Activated B cell treated with CpG ODN at 0.5 μM for 24 hours (primary cell): Measurements from ENCODE around the gene DNAJC1. TPM values are rescaled to one million over a fixed set of nuclear protein-coding genes. Genes with fewer than 3 reads are reported as not detected.

ENCODE experiments used
- ATAC-seq: fragments of 200-7000 bp; cut with Tn5 transposase; one replicate; pipeline ENCODE4 v1.10.0; 2021; ENCODE audit warnings: low read depth, mild to moderate bottlenecking, moderate library complexity
- CTCF ChIA-PET: fragments of 350-600 bp; sonication (Branson Sonifier 250); formaldehyde crosslinking; loops from one replicate; lab custom pipeline; 2021; ENCODE audit warnings: antibody characterized with exemption; lab: Charles Lee
- POLR2A ChIA-PET: fragments of 350-600 bp; sonication (Branson Sonifier 250); formaldehyde crosslinking; loops from one replicate; lab custom pipeline; 2021; ENCODE audit warnings: antibody characterized with exemption; lab: Charles Lee
- DNase-seq: peaks from one replicate; pipeline ENCODE4 v3.0.0; 2022
- H3K27ac Mint-ChIP-seq: one replicate; pipeline ENCODE4 v1.8.0; 2020; ENCODE audit warnings: mixed read lengths
- H3K27me3 Mint-ChIP-seq: one replicate; pipeline ENCODE4 v1.8.0; 2021; ENCODE audit warnings: mixed read lengths
- H3K36me3 Mint-ChIP-seq: one replicate; pipeline ENCODE4 v1.8.0; 2021; ENCODE audit warnings: low read depth, mixed read lengths
- H3K4me1 Mint-ChIP-seq: one replicate; pipeline ENCODE4 v1.8.0; 2021; ENCODE audit warnings: mixed read lengths
- H3K4me3 Mint-ChIP-seq: one replicate; pipeline ENCODE4 v1.8.0; 2020; ENCODE audit warnings: mild to moderate bottlenecking, mixed read lengths
- H3K9me3 Mint-ChIP-seq: one replicate; pipeline ENCODE4 v1.8.0; 2020; ENCODE audit warnings: mixed read lengths
- CTCF ChIP-seq: fragments of 200-600 bp; IDR thresholded peaks from one replicate; pipeline ENCODE4 v1.8.0; 2022; ENCODE audit warnings: antibody characterized with exemption, mild to moderate bottlenecking
- intact Hi-C: fragments of 100-400 bp; cut with micrococcal nuclease; formaldehyde crosslinking; loops from one replicate; pipeline ENCODE4 v1.15.1; 2024
- total RNA-seq: library from RNA; stranded (reverse); gene quantifications from 2 replicates; pipeline ENCODE4 v1.2.3, GENCODE V29; 2022

DNAJC1 gene
- total RNA-seq, 1 donor from 2014 or later = 10.9 TPM

GRCh38 chr10:21727452-21728168 is 275.9 kb downstream of the DNAJC1 start:
- no peak for ATAC-seq
- no peak for TF ChIP-seq CTCF
- ChIA-PET POLR2A (no interaction called here), CTCF (no interaction called here)
- intact Hi-C loops = loop anchor here (5.0 kb wide), 1 partner anchor 35 kb away; no protein-coding TSS in a partner anchor
- H3K27me3 Mint-ChIP-seq = no peaks in the 10 kb centered on the region
- no peak overlapping the region for H3K27ac Mint-ChIP-seq
- no peak overlapping the region for H3K4me3 Mint-ChIP-seq
- peaks cover 4% of the 10 kb centered on the region for H3K4me1 Mint-ChIP-seq
- no peak for DNase-seq
- peaks cover 61% of the 10 kb centered on the region for H3K36me3 Mint-ChIP-seq
- no peaks in the 10 kb centered on the region for H3K9me3 Mint-ChIP-seq

GRCh38 chr10:21726601-21727225 is 276.8 kb downstream of the DNAJC1 start:
- H3K4me3 Mint-ChIP-seq = no peak overlapping the region
- intact Hi-C loops = loop anchor here (5.0 kb wide), 1 partner anchor 34 kb away; no protein-coding TSS in a partner anchor
- no peak overlapping the region for H3K27ac Mint-ChIP-seq
- H3K4me1 Mint-ChIP-seq = peaks cover 4% of the 10 kb centered on the region
- CTCF ChIA-PET = no interaction called here
- ATAC-seq (no peak), DNase-seq (no peak)
- H3K9me3 Mint-ChIP-seq = no peaks in the 10 kb centered on the region
- no peaks in the 10 kb centered on the region for H3K27me3 Mint-ChIP-seq
- POLR2A ChIA-PET = no interaction called here
- H3K36me3 Mint-ChIP-seq = peaks cover 59% of the 10 kb centered on the region
- no peak for TF ChIP-seq CTCF

GRCh38 chr10:21724687-21725367 is 278.7 kb downstream of the DNAJC1 start:
- no peak overlapping the region for H3K27ac Mint-ChIP-seq

GRCh38 chr10:21724020-21724589 is 279.4 kb downstream of the DNAJC1 start:
- TF ChIP-seq CTCF = no peak
- H3K4me3 Mint-ChIP-seq = no peak overlapping the region
- H3K9me3 Mint-ChIP-seq = no peaks in the 10 kb centered on the region
- peaks cover 55% of the 10 kb centered on the region for H3K36me3 Mint-ChIP-seq
- H3K27me3 Mint-ChIP-seq = no peaks in the 10 kb centered on the region
- no peak overlapping the region for H3K27ac Mint-ChIP-seq
- DNase-seq (no peak), ATAC-seq (no peak)
- intact Hi-C loops = no loop called here
- ChIA-PET POLR2A (no interaction called here), CTCF (no interaction called here)
- H3K4me1 Mint-ChIP-seq = peaks cover 4% of the 10 kb centered on the region

More at GRCh38 chr10:21724687-21725367, 278.7 kb downstream of the DNAJC1 start:
- intact Hi-C loops = loop anchor here (5.0 kb wide), 1 partner anchor 33 kb away; no protein-coding TSS in a partner anchor
- CTCF ChIA-PET = no interaction called here
- no peaks in the 10 kb centered on the region for H3K9me3 Mint-ChIP-seq
- H3K4me1 Mint-ChIP-seq = peaks cover 4% of the 10 kb centered on the region
- DNase-seq (no peak), ATAC-seq (no peak)
- POLR2A ChIA-PET = interaction anchor here (0.6 kb wide), 1 partner anchor 137 kb away, joined by 11 read pairs; no protein-coding TSS in a partner anchor
- no peaks in the 10 kb centered on the region for H3K27me3 Mint-ChIP-seq
- TF ChIP-seq CTCF = no peak
- H3K4me3 Mint-ChIP-seq = no peak overlapping the region
- peaks cover 56% of the 10 kb centered on the region for H3K36me3 Mint-ChIP-seq
